Left cardiac atrium (tissue), 4 donors: ENCODE results near the gene F5. TPM values are rescaled to one million over a fixed set of nuclear protein-coding genes. Genes with fewer than 3 reads are reported as not detected.
"Not testable (repeated sequence)": the region's sequence is repeated elsewhere in the genome, so short reads cannot be mapped to it uniquely, and the experiment has no call there.

Experiments used
- ATAC-seq, 2 donors: fragments of 200-7000 bp; cut with Tn5 transposase; one replicate each; pipeline ENCODE4 v1.9.1; 2020; ENCODE audit warnings: mild to moderate bottlenecking in 2 of 2, moderate library complexity in 2 of 2
- DNase-seq: peaks from one replicate; pipeline ENCODE4 v3.0.0-alpha.2; 2020
- intact Hi-C, 2 donors: fragments of 100-400 bp; cut with DNase I; formaldehyde crosslinking; loops; one replicate each; pipeline versions ENCODE4 v1.14.1 to v1.15.1; 2022 to 2023
- total RNA-seq, 2 donors: library from RNA; stranded (reverse); fragmentation: NEBNext Ultra II Directional; extraction: Animal tissue kit (Norgen Biotek cat#: 25700); gene quantifications; one replicate each; pipeline ENCODE4 v1.2.1, GENCODE V29; 2021
- donor health status: DM: no; HTN: yes; CAD: no.
- donor health status: DM: no; HTN: yes; CAD: no; lungs with severe emphysema.
- donor health status: DM: yes; HTN: yes; CAD: no.
- donor health status: Dilated cardiomyopathy.

The F5 gene
- total RNA-seq, 2 donors from 2014 or later, result 17.8 to 20.9 TPM

- intact Hi-C loops, result no loop called here
- DNase-seq, result no peak
- ATAC-seq, result no peak
Measured at GRCh38 chr1:169521226-169521625, 65.1 kb downstream of the F5 start.

DNA sequence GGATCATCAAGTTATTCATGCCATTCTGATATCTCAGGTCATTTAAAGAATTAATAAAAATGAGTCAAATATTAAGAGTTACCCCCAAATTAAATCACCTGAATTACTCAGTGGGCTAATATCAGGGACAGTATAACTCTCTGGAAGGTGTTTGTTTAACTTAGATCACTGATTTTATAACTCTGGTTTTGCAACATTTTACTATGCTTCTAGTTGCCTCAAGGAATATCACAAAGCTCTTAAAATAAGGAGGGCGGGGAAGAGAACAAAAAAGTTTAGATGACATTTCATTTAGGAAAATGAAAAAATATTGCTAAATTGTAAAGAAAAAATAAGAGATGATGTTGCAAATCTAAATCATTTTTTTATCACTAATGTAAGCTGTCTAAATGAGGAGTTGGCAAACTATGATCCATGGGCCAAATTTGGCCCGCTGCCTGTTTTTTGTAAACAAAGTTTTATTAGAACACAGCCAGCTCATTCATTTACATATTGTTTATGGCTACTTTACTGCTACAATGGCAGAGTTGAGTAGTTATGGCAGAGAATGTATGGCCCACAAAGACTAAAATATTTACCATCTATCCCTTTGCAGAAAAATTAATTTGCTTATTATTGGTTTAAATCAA, 68.6 kb downstream of the F5 start:
- intact Hi-C loops, result no loop called here
- no peak for DNase-seq
- ATAC-seq, result no peak

DNA sequence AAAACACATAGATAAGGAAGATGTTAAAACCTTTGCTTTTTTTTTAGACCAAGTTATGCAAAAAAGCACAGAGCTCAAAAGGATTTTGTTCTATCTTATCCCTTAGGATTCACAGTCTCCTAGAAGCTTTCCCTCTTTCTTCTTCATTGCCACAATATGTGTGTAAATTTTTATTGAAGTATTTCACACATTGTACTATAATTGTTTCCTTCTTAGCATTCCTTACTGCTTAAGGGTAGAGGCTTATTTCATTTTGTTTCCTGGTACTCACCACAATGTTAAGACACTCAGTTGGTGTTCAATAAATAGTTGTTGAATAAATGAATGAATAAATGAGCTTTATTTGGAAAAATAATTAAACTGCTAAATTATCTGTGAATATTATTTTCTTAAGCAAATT, 70.6 kb downstream of the F5 start:
- no peak for ATAC-seq
- DNase-seq, result no peak
- intact Hi-C loops, result no loop called here

GRCh38 chr1:169514566-169515270, 71.6 kb downstream of the F5 start:
- ATAC-seq, result no peak
- intact Hi-C loops, result no loop called here
- DNase-seq, result no peak

DNA sequence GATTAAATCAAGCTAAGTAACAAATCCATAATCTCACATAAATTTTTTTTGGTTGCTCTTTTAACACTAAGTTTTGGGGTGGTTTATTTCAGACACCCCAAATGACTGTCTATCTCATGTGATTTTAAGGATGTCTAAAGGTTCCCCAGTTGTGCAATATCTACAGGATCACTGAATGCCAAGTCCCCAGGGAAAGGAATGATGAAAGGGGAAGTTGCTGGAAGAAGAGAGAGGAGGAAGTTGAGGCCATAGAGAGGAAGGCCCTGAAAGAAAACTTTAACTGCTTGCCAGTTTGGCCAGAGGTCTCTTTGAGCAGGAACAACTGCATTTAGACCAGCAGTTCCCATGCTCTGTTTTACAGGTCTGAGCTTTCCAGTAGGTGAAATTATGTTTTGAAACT, 73.1 kb downstream of the F5 start:
- intact Hi-C loops, result no loop called here
- ATAC-seq, result peak; percentile 13 to 42
- DNase-seq, result no peak

DNA sequence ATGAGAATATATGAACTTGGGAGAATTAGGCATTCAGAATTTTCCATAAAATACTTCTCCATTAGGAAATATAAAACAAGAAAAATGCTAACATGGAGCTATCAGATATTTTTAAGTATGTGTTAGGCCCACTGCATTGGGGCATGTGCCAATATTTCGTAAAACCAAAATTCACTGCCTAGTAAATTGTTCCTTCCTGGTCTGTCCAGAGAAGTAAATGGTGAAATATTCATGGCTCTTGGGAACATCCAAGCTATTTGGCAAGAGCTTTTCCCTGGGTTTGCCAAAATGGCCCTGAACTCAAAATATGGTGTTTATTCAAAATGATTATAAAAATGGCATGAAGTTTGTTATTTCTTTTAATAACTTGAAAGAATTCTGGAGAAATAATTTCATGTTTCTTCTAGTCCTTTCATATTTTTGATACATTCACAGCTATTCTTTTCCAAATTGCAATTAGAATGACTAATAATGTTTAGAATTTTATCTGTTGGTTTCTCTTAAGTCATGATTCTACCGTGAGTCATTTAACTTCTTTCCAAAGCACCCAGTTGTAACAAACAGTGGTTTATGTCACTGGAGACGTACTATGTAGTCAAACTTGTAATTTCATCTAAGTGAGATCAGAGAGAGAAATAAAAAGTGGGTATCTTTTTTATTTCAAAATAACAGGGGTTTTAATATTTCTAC, 74.8 kb downstream of the F5 start:
- DNase-seq, result no peak
- intact Hi-C loops, result no loop called here
- peak; percentile 89 to 91 for ATAC-seq

DNA sequence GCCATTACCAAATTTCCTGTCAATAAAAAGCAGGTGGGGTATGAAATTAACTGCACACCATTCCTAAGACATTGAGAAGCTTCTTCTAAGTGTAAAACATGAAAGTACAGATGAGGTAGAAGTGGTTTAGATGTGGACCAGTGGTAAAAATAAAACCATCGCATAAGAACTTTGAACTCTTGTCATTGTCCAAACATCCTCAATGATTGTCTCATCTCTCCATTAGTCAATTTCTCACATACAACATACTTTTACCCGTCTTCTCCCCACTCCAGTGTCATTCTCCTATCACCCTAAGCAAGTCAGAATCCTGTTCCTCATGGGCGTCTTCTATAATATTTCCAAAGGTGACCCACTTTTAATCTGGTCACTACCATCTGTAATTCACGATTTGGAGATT, 76.2 kb downstream of the F5 start:
- no peak for ATAC-seq
- intact Hi-C loops, result no loop called here

DNA sequence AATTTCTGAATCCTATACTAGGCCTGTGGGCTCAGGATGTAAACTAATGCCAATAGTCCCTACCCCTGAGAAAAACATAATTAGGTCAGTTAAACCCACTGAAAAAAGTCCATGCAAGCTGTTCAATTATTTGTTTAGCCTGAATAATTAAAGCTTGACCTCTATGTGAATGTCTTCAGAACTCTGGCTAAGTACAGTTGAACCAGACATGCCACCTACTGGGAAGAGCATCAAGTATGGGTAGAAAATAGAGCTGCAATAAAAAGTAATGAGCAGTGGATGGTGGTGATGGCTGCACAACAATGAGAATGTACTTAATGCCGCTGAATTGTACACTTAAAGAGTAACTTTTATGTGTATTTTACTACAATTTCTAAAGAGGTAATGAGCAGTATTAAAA, 76.9 kb downstream of the F5 start:
- intact Hi-C loops, result no loop called here
- ATAC-seq, result peak; percentile 38 to 41

More for the DNA sequence above, 76.2 kb downstream of the F5 start:
- DNase-seq, result no peak

DNA sequence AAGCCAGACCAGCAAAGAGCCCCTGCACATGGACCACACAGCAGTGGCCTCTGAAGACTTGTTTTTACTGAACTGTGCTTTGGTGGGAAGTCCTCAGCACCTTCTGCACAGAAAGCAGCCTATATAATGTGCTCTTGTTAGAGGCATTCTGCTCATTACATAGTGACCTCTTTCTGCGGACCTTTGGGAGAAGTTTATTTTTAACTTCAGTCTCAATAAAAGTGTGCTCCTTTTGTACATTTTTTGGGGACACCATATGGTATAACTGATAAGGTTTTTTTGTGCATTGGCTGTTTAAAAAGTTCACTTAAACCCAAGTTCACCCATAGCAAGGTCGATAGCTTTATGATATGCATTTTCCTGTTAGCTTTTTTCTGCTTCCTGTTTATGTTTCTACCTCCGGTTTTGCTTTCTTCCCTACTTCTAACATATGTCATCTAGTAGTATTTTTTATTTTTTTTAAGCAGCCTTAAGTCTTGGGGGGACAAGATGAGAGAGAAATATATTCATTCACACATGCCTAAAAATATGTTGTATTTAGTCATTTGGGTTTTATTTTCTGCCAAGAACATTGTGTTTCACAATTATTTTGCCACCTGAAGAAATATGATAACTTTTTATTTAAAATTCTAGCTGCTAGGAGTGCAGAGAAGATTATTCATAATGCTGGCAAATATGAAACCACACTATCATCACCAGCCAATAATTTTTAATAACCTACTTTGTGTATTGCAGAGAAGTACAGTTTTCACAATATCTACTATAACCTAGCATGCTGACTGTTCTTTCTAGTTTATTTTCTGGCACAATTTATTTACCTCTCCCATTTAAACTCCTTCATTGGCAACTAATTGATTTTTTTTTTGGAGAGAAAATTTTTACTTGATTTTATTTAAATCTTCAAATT, 77.6 kb downstream of the F5 start:
- DNase-seq, result no peak
- intact Hi-C loops, result no loop called here
- ATAC-seq, result peak in 1 of 2 donors; percentile 47

More for the DNA sequence above, 76.9 kb downstream of the F5 start:
- no peak for DNase-seq

DNA sequence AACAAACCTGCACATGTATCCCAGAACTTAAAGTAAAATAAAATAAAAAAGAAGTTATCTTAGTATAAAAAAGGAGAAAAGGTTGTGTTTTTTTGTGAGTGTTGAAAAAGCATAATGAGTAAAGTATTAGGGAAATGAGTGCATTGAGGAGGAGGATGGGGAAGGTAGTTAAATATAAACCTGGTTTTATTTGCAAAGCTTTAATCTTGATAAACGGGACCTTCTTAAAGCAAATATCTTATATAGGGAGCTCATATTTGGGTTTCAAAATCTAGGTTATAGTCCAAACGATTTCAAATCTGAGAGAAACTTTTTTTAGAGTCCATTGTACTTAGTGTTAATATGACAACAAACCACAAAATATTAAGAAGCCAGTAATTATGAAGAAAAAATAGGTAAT, 78.9 kb downstream of the F5 start:
- intact Hi-C loops, result no loop called here
- no peak for ATAC-seq
- no peak for DNase-seq

GRCh38 chr1:169503601-169504000, 82.7 kb downstream of the F5 start:
- DNase-seq, ATAC-seq, intact Hi-C loops: not testable (repeated sequence)

- intact Hi-C loops, result no loop called here
- DNase-seq (no peak), ATAC-seq (no peak)
Measured at GRCh38 chr1:169499807-169500206, 86.5 kb downstream of the F5 start.

GRCh38 chr1:169497317-169497716, 89.0 kb downstream of the F5 start:
- intact Hi-C loops, result no loop called here
- no peak for ATAC-seq
- DNase-seq, result no peak

DNA sequence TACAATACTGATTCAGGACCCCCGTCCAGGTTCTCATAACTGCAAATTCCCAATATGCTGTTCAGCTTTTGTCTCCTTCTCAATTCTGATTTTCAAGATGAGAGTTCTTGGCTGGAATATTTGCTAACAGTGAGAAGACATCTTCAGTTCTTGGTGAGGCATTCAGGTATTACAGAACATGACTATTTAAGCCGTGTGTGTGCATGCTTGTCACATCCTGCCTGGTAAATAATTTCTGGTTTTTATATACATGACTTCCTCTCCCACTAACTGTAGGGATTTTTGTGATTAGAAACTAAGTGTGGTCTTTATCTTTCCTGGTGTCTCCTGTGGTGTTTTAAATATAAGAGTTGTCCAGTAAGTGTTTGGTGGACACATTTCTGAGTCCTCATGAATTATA, 90.4 kb downstream of the F5 start:
- DNase-seq, result no peak
- ATAC-seq, result no peak
- intact Hi-C loops, result no loop called here

- ATAC-seq (peak in 1 of 2 donors; percentile 44), DNase-seq (no peak)
- intact Hi-C loops, result no loop called here
Measured at GRCh38 chr1:169495046-169495775, 91.1 kb downstream of the F5 start.

GRCh38 chr1:169494343-169494742, 91.9 kb downstream of the F5 start:
- ATAC-seq (no peak), DNase-seq (no peak)
- intact Hi-C loops, result no loop called here

GRCh38 chr1:169493251-169493650, 93.0 kb downstream of the F5 start:
- intact Hi-C loops, result no loop called here
- no peak for DNase-seq
- ATAC-seq, result no peak

DNA sequence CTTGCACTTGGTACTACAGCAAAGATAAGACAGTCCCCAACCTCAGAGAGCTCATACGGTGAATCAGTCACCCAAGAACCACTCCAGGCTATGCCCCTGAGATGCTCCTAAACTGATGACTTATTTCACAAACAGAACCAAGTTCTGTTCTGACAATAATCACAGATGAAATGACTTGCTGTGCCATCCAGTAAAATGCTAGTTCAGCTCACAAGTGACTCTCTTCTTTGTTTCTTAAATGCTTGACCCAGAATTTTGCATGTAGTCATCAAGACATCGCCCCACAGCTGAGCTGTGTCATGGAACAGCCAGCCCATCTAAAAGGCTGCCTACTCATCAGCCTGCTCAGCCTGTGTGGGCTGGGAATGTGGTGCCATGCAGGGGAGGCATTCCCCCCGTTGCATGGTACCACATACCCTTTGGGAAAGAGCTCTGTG, 94.4 kb downstream of the F5 start:
- peak in 1 of 2 donors; percentile 12 for ATAC-seq
- intact Hi-C loops, result no loop called here
- DNase-seq, result no peak

- intact Hi-C loops, result no loop called here
- ATAC-seq (no peak), DNase-seq (no peak)
Measured at GRCh38 chr1:169488157-169488556, 98.1 kb downstream of the F5 start.
